OCI-LY1 (cell line): ENCODE data around the gene LRRC74A.

Source experiments
- H2AFZ ChIP-seq: fragments of 200-600 bp; sonication (generic), shearing (Covaris generic); 2 replicates; pipeline ENCODE4 v1.6.0; 2014; ENCODE audit warnings: antibody characterized with exemption, mild to moderate bottlenecking, low read length
- H3F3A ChIP-seq: fragments of 200-600 bp; sonication (generic), shearing (Covaris generic); 2 replicates; pipeline ENCODE4 v1.6.0; 2014; ENCODE audit warnings: mild to moderate bottlenecking, antibody characterized with exemption, low read length, moderate library complexity; ENCODE audit not compliant: insufficient read depth
- H3K27ac ChIP-seq: fragments of 200-600 bp; sonication (generic); 2 replicates; pipeline ENCODE4 v1.5.1; 2014; ENCODE audit warnings: low read length, mixed run types, mild to moderate bottlenecking, low read depth; ENCODE audit not compliant: poor library complexity, severe bottlenecking
- H3K27me3 ChIP-seq: fragments of 200-600 bp; sonication (generic); 2 replicates; pipeline ENCODE4 v1.6.0; 2014; ENCODE audit warnings: antibody characterized with exemption, mild to moderate bottlenecking, low read length, moderate library complexity; ENCODE audit not compliant: insufficient read depth
- H3K36me3 ChIP-seq: fragments of 200-600 bp; sonication (generic); 2 replicates; pipeline ENCODE4 v1.6.1; 2014; ENCODE audit warnings: mild to moderate bottlenecking, antibody characterized with exemption, low read length, moderate library complexity, mixed read lengths; ENCODE audit not compliant: insufficient read depth
- H3K4me1 ChIP-seq: fragments of 200-600 bp; sonication (generic); 2 replicates; pipeline ENCODE4 v1.5.1; 2014; ENCODE audit warnings: mild to moderate bottlenecking, low read length, moderate library complexity; ENCODE audit not compliant: insufficient read depth, severe bottlenecking
- H3K4me2 ChIP-seq: fragments of 200-600 bp; sonication (generic), shearing (Covaris generic); 2 replicates; pipeline ENCODE4 v1.6.1; 2014; ENCODE audit warnings: low read length
- H3K4me3 ChIP-seq: fragments of 200-600 bp; sonication (generic); 2 replicates; pipeline ENCODE4 v1.5.1; 2014; ENCODE audit warnings: low read length, low read depth, mild to moderate bottlenecking, mixed read lengths; ENCODE audit not compliant: poor library complexity, severe bottlenecking
- H3K79me2 ChIP-seq: fragments of 200-600 bp; shearing (Covaris generic); 2 replicates; pipeline ENCODE4 v1.6.1; 2016; ENCODE audit warnings: mixed run types, low read length, mixed read lengths; ENCODE audit not compliant: insufficient read depth
- H3K9ac ChIP-seq: fragments of 200-600 bp; sonication (generic), shearing (Covaris generic); 2 replicates; pipeline ENCODE4 v1.6.1; 2014; ENCODE audit warnings: mild to moderate bottlenecking, low read length, mixed read lengths
- H3K9me2 ChIP-seq: fragments of 200-600 bp; sonication (generic), shearing (Covaris generic); 2 replicates; pipeline ENCODE4 v1.6.1; 2014; ENCODE audit warnings: low read depth, mild to moderate bottlenecking, low read length, mixed read lengths
- H3K9me3 ChIP-seq: fragments of 200-600 bp; shearing (Covaris generic); 2 replicates; pipeline ENCODE4 v1.6.1; 2014; ENCODE audit warnings: low read length, mixed read lengths
- H4K20me1 ChIP-seq: fragments of 200-600 bp; sonication (generic), shearing (Covaris generic); 2 replicates; pipeline ENCODE4 v1.6.0; 2016; ENCODE audit warnings: mild to moderate bottlenecking, low read length; ENCODE audit not compliant: insufficient read depth
- CTCF ChIP-seq: fragments of 200-600 bp; sonication (generic), shearing (Covaris generic); IDR thresholded peaks from 2 replicates; pipeline ENCODE4 v1.5.1; 2017; ENCODE audit warnings: mild to moderate bottlenecking, antibody characterized with exemption, low read length, moderate library complexity, mixed read lengths
- EZH2 ChIP-seq: fragments of 200-600 bp; sonication (generic), shearing (Covaris generic); IDR thresholded peaks from 2 replicates; pipeline ENCODE4 v1.8.0; 2017; ENCODE audit warnings: borderline replicate concordance, mixed run types, mild to moderate bottlenecking, antibody characterized with exemption, low read length, moderate library complexity, mixed read lengths

Gene LRRC74A

GRCh38 chr14:76793324-76793723 lies 32.9 kb upstream of the LRRC74A start:
- H3K4me2 ChIP-seq, result no peak overlapping the region
- peaks cover 63% of the 10 kb centered on the region for H3K36me3 ChIP-seq
- no peaks in the 10 kb centered on the region for H3K79me2 ChIP-seq
- no peak overlapping the region for H3K4me3 ChIP-seq
- H3F3A ChIP-seq, result no peaks in the 10 kb centered on the region
- no peaks in the 10 kb centered on the region for H3K27me3 ChIP-seq
- no peaks in the 10 kb centered on the region for H3K4me1 ChIP-seq
- no peaks in the 10 kb centered on the region for H3K9me2 ChIP-seq
- no peaks in the 10 kb centered on the region for H4K20me1 ChIP-seq
- no peak for TF ChIP-seq CTCF
- TF ChIP-seq EZH2, result no peak
- no peak overlapping the region for H2AFZ ChIP-seq
- no peak overlapping the region for H3K27ac ChIP-seq
- H3K9me3 ChIP-seq, result no peaks in the 10 kb centered on the region
- no peak overlapping the region for H3K9ac ChIP-seq

GRCh38 chr14:76793956-76794355 lies 32.3 kb upstream of the LRRC74A start:
- Histone ChIP-seq H3K9ac (no peak overlapping the region), H3K9me2 (no peaks in the 10 kb centered on the region), H3K9me3 (no peaks in the 10 kb centered on the region), H2AFZ (no peak overlapping the region), H3K4me1 (no peaks in the 10 kb centered on the region), H3K27me3 (no peaks in the 10 kb centered on the region), H4K20me1 (no peaks in the 10 kb centered on the region), H3K27ac (no peak overlapping the region), H3K4me3 (no peak overlapping the region), H3F3A (no peaks in the 10 kb centered on the region), H3K79me2 (no peaks in the 10 kb centered on the region), H3K36me3 (peaks cover 57% of the 10 kb centered on the region), H3K4me2 (no peak overlapping the region)
- TF ChIP-seq CTCF, result no peak
- TF ChIP-seq EZH2, result no peak

GRCh38 chr14:76806446-76806845 lies 19.8 kb upstream of the LRRC74A start:
- no peaks in the 10 kb centered on the region for H3K9me3 ChIP-seq
- no peak overlapping the region for H3K9ac ChIP-seq
- H3K4me1 ChIP-seq, result peaks cover 11% of the 10 kb centered on the region
- no peak for TF ChIP-seq CTCF
- TF ChIP-seq EZH2, result no peak
- H2AFZ ChIP-seq, result no peak overlapping the region
- H4K20me1 ChIP-seq, result no peaks in the 10 kb centered on the region
- no peaks in the 10 kb centered on the region for H3K9me2 ChIP-seq
- no peaks in the 10 kb centered on the region for H3K79me2 ChIP-seq
- no peaks in the 10 kb centered on the region for H3F3A ChIP-seq
- H3K27ac ChIP-seq, result no peak overlapping the region
- H3K4me2 ChIP-seq, result no peak overlapping the region
- peaks cover 73% of the 10 kb centered on the region for H3K36me3 ChIP-seq
- no peak overlapping the region for H3K4me3 ChIP-seq
- no peaks in the 10 kb centered on the region for H3K27me3 ChIP-seq
